Measurements from ENCODE around the gene KDM6B. TPM values are rescaled to one million over a fixed set of nuclear protein-coding genes. Genes with fewer than 3 reads are reported as not detected.

KDM6B gene
- total and polyA plus RNA-seq, 9 donors: 9.1 to 80.8 (median 53.5) TPM

- Histone ChIP-seq H3K27me3 (no peaks in the 10 kb centered on the region), H3K27ac (no peak overlapping the region), H3K36me3 (no peaks in the 10 kb centered on the region), H3K4me1 (ENCODE audit: insufficient read depth) (no peaks in the 10 kb centered on the region), H3K9me3 (no peaks in the 10 kb centered on the region), H3K4me3 (no peak overlapping the region)
- no peak for DNase-seq
- TF ChIP-seq POLR2A (IDR thresholded peaks at IDR 0.05): no peak
- TF ChIP-seq CTCF (IDR thresholded peaks at IDR 0.05): no peak
- TF ChIP-seq EP300 (IDR thresholded peaks at IDR 0.05): no peak
- intact Hi-C loops (cut with DNase I): no loop called here
- WGBS, 3 donors: 89 to 94% (median 91%) methylated on average over 5 of the region's 5 CpGs
Observed at GRCh38 chr17:7790150-7790549, 43.9 kb upstream of the KDM6B start.

DNA sequence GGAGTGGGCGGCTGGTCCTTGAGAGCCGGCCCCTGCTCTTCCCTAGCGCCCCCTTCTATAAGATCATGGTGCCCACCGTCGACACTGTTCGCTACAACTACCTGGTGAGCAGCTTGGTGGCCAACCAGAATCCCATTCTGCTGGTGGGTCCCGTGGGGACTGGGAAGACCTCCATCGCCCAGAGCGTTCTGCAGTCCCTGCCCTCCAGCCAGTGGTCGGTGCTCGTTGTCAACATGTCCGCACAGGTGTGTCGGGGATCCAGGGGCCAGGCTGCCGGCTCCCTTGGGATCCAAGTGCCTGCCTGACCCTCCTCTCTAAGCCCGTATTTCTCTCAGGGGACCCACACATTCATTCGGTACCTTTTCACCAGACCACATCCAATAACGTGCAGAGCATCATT, 41.4 kb upstream of the KDM6B start:
- Histone ChIP-seq H3K9me3 (no peaks in the 10 kb centered on the region), H3K27me3 (no peaks in the 10 kb centered on the region), H3K36me3 (no peaks in the 10 kb centered on the region), H3K27ac (no peak overlapping the region), H3K4me3 (no peak overlapping the region), H3K4me1 (ENCODE audit: insufficient read depth) (no peaks in the 10 kb centered on the region)
- no peak for TF ChIP-seq POLR2A (IDR thresholded peaks at IDR 0.05)
- no peak for TF ChIP-seq EP300 (IDR thresholded peaks at IDR 0.05)
- no peak for TF ChIP-seq CTCF (IDR thresholded peaks at IDR 0.05)
- no peak for DNase-seq
- intact Hi-C loops (cut with DNase I): no loop called here
- WGBS, 3 donors: 92 to 95% (median 94%) methylated on average over 17 of the region's 17 CpGs

GRCh38 chr17:7794075-7794663, 39.8 kb upstream of the KDM6B start:
- Histone ChIP-seq H3K27me3 (no peaks in the 10 kb centered on the region), H3K9me3 (no peaks in the 10 kb centered on the region), H3K4me1 (ENCODE audit: insufficient read depth) (no peaks in the 10 kb centered on the region), H3K36me3 (no peaks in the 10 kb centered on the region), H3K4me3 (no peak overlapping the region), H3K27ac (no peak overlapping the region)
- intact Hi-C loops (cut with DNase I): no loop called here
- DNase-seq: no peak
- WGBS, 3 donors: 59 to 63% (median 60%) methylated on average over 19 of the region's 19 CpGs
- no peak for TF ChIP-seq CTCF (IDR thresholded peaks at IDR 0.05)
- TF ChIP-seq EP300 (IDR thresholded peaks at IDR 0.05): no peak
- no peak for TF ChIP-seq POLR2A (IDR thresholded peaks at IDR 0.05)

DNA sequence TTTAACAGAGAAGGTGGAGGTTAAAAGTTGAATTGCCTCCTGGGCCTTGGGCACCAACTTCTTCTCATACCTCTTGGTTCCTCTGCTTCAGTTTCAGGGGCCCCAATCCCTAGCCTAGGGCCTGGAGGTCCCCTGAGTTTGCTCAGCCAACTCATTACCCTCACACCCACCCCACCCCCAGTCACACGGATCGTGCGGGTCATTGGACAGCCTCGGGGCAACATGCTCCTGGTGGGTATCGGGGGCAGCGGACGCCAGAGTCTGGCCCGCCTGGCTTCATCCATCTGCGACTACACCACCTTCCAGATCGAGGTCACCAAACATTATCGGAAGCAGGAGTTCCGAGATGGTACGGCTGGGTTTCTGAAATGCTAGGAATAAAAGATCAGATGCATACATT, 36.0 kb upstream of the KDM6B start:
- 90 to 93% (median 92%) methylated on average over 13 of the region's 13 CpGs for WGBS, 3 donors
- intact Hi-C loops (cut with DNase I): no loop called here
- Histone ChIP-seq H3K27ac (no peak overlapping the region), H3K27me3 (no peaks in the 10 kb centered on the region), H3K4me3 (no peak overlapping the region), H3K4me1 (ENCODE audit: insufficient read depth) (no peaks in the 10 kb centered on the region), H3K9me3 (no peaks in the 10 kb centered on the region), H3K36me3 (no peaks in the 10 kb centered on the region)
- no peak for DNase-seq
- TF ChIP-seq POLR2A (IDR thresholded peaks at IDR 0.05) (no peak), CTCF (IDR thresholded peaks at IDR 0.05) (no peak)
